LNCaP clone FGC (cell line): ENCODE results near the gene ADGRA1.
A peak's percentile ranks its signal among the peaks of the same experiment; 100 is the strongest.
"Not testable (repeated sequence)": the region's sequence is repeated elsewhere in the genome, so short reads cannot be mapped to it uniquely, and the experiment has no call there.

ENCODE experiments used
- DNase-seq: peaks from one replicate; pipeline ENCODE4 v3.0.0-alpha.2; 2011; ENCODE audit warnings: low read depth
- H3K4me3 ChIP-seq: 2 replicates; pipeline ENCODE4 v1.5.1; 2011; ENCODE audit warnings: mild to moderate bottlenecking, low read depth, low read length, control low read depth
- TF ChIP-seq, protein P1 (sequence below): IDR thresholded peaks from 2 replicates; pipeline ENCODE4 v1.5.1; 2012; ENCODE audit warnings: mild to moderate bottlenecking; ENCODE audit not compliant: control insufficient read depth, insufficient read depth; ENCODE audit errors: extremely low read depth

Gene ADGRA1

DNA sequence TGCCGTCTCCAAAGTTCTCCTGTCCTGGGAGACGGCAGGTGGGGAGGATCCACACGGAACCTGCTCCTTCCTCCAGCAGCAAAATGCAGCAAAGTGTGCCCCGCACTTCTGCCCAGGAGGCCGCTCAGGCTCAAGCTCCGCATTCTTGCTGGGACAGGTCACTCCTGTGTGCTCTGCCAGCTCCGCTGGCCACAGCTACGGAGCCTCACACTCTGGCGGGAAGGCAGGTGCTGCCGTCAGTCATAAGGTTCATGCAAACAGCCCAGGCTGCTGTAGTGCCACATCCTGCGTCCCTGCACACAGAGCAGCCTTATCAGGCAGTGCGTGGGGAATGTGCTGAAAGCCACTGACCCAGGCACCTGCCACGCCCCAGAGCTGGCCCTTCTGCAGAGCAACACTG lies 22.4 kb downstream of the ADGRA1 start:
- TF ChIP-seq, protein P1, sequence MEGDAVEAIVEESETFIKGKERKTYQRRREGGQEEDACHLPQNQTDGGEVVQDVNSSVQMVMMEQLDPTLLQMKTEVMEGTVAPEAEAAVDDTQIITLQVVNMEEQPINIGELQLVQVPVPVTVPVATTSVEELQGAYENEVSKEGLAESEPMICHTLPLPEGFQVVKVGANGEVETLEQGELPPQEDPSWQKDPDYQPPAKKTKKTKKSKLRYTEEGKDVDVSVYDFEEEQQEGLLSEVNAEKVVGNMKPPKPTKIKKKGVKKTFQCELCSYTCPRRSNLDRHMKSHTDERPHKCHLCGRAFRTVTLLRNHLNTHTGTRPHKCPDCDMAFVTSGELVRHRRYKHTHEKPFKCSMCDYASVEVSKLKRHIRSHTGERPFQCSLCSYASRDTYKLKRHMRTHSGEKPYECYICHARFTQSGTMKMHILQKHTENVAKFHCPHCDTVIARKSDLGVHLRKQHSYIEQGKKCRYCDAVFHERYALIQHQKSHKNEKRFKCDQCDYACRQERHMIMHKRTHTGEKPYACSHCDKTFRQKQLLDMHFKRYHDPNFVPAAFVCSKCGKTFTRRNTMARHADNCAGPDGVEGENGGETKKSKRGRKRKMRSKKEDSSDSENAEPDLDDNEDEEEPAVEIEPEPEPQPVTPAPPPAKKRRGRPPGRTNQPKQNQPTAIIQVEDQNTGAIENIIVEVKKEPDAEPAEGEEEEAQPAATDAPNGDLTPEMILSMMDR: no peak
- no peak overlapping the region for H3K4me3 ChIP-seq
- peak; percentile 44 for DNase-seq

DNA sequence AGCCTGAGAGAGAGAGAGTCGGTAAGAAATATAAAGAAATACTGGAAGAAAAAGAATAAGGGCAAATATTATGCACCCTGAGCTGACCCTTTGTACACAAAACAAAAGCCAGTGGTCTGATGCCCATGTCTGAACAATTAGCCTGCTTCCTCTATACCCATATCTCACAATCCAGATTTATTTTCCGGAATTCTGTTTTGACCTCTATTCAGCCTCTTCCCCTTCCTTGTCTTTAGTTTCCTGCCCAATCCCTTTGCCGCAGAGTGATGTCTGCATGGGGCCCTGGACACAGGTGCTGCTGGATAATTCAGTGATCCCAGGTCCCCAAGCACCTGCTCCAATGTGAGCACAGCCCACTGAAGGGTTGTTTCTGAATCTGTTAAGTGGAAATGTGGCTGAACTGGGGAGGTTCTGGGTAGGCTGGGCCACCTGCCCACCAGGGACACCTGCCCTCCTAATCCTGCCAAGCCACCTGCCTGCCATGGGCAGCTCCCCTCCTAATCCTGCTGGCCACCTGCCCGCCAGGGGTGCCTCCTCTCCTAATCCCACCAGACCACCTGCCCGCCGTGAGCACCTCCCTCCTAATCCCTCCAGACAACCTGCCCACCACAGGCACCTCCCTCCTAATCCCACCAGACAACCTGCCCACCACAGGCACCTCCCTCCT lies 23.0 kb downstream of the ADGRA1 start:
- TF ChIP-seq, protein P1: no peak
- no peak overlapping the region for H3K4me3 ChIP-seq
- no peak for DNase-seq

DNA sequence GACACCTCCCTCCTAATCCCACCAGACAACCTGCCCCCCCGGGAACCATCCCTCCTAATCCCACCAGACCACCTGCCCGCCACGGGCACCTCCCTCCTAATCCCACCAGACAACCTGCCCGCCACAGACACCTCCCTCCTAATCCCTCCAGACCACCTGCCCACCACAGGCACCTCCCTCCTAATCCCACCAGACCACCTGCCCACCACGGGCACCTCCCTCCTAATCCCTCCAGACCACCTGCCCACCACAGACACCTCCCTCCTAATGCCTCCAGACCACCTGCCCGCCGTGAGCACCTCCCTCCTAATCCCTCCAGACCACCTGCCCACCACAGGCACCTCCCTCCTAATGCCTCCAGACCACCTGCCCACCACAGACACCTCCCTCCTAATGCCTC lies 23.9 kb downstream of the ADGRA1 start:
- H3K4me3 ChIP-seq: not testable (repeated sequence)

DNA sequence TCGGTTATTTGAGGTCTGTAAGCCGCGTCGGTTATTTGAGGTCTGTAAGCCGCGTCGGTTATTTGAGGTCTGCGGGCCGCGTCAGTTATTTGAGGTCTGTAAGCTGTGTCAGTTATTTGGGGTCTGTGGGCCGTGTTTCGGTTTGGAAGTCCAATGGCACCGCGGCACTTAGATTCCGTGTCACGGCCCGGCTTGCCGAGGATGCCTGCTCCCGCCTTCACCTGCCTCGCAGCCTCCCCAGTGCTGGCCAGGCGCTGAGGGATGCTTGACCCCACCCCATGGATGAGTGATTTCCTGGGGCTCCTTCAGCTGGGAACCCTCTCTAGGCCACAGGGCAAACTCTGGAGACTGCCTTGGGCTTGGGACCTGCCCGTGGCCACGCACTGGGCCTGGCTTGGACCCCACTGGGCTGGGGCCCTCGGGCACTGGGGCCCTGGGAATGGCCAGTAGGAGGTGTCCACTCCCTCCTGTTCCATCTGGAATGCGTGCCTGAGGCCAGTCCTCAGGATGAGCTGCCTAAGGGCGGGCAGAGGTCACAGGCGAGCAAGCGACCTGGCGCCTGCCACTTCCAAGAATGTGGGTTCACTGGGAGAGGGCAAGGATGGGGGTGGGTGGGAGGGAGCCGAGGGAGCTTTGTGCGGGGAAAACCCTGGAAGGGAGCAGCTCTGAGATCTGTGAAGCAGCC lies 25.6 kb downstream of the ADGRA1 start:
- no peak overlapping the region for H3K4me3 ChIP-seq
- TF ChIP-seq, protein P1: no peak
- no peak for DNase-seq

More for the DNA sequence above, 23.9 kb downstream of the ADGRA1 start:
- DNase-seq: not testable (repeated sequence)

DNA sequence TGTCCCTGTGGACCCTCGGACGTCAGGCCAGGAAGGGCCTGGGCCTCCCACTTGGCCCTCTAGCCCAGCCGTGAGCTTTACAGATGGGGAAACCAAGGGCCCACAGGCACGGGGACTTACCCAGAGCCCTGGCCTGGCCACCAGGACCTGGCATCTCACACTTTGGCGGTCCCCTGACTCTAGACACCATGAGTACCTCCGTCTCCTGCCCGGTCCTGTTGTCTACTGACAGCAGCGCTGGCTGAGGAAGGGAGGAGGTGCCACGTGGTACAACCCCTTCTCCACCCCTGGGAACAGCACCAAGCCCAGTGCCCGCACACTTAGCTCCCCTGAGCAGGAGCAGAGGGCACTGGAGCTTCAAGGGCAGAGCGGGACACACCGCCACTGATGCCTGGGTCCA lies 26.1 kb downstream of the ADGRA1 start:
- no peak for DNase-seq
- TF ChIP-seq, protein P1: no peak
- no peak overlapping the region for H3K4me3 ChIP-seq

DNA sequence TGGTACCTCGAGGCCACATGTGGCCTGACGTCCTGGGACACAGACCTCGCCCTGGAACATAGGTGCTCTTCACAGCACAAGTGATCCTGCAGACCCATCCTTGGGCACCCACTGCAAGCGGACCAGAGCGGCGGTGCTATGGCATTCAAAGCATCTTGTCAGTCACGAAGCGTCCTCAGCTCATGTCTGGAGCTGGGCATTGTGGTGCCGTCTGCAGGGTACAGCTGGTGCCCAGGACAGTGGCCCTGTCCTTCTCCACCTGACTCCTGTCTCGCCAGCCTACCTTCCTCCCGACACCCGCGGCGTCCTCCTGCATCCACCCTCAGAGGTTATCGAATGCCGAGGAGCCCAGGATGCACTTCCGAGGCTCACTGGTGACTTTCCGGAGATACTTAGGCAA lies 26.5 kb downstream of the ADGRA1 start:
- TF ChIP-seq, protein P1: no peak
- no peak for DNase-seq
- no peak overlapping the region for H3K4me3 ChIP-seq

DNA sequence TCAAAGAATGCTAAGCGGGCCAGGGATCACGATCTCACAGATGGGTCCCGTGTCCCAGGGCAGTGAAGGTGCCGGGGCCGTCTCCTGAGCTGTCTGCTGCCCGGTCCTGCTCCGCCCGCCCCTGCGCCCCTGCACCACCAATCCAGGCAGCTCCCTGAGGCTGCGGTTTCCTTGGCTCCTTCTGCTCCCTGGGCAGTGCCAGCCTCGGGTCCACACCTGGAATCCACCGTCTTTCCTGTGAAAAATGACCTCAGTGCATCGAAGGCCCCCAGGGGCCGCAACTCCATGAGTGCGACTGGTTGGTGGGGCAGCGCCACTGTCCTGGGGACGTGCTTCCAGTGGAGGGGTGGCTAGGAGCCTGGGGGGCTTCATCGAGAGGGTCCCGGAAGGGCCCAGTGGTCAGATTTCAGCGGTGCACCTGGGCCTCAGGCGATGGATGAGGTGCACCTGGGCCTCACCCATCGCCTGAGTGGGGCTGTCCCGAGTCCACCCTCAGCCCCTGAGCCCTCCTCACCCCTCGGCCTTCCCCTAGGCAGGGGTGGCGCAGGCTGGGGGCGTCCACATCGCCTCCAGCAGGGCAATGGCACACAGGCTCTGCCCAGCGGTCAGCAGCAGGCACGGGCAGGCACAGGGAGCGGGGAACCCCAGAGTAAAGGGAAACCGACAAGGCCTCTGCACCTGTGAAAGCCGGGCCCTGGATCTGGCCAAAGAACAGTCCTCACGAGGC lies 27.2 kb downstream of the ADGRA1 start:
- TF ChIP-seq, protein P1: no peak
- no peak for DNase-seq
- H3K4me3 ChIP-seq: no peak overlapping the region
